ENCODE data around the gene JAG2.
"Not testable (repeated sequence)": the region's sequence is repeated elsewhere in the genome, so short reads cannot be mapped to it uniquely, and the experiment has no call there.

Gene JAG2

DNA sequence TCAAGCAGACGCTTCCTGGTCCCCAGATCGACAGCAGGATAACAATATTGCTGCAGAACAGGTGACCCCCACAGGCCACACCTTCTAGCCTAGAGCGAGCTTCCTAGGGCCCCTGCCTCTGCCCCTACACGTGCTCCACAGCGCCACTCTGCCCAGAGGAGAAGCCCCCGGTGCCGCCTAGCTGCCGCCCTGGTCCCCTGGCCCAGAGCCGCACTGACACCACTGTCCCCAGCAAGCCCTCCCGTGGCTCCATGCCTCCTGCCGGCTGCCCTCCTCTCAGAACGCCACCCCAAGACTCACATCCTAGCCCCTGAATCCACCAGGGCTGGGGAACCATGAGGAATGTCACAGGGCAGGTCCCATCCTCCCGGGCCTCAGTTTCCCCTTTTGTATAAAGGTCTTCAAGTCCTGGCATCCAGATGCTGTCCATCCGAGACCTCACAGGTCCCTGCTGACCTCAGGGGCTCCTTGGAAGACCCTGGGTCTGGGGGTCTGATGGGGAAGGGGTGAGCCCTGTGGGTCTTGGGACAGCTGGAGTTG lies 31.0 kb downstream of the JAG2 start:
- no peak for DNase-seq

- no peak for DNase-seq
These were observed 31.9 kb downstream of the JAG2 start for GRCh38 chr14:105136401-105137322.

- DNase-seq: no peak
These were observed 32.7 kb downstream of the JAG2 start for GRCh38 chr14:105135700-105136395.

- no peak for DNase-seq
These were observed 35.5 kb downstream of the JAG2 start for GRCh38 chr14:105132921-105133654.

DNA sequence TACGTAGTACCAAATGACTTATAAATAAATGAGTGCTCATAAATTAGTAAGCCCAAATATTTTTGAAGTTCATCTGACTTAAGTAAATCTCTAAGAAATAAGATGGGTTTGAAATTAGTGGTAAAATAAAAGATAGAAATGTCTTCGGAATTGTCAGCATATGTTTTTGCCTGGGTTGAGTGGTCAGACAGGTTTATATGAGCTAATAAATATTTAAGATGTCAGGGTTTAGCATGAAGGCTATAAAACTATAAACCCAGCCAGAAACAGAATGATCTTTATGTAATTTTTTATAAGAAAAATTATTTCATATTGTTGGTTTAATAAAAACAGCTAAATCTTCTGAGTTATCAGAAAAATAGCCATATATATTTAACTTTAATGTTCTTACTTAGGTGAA lies 37.3 kb downstream of the JAG2 start:
- no peak for DNase-seq

- DNase-seq: no peak
These were observed 40.5 kb downstream of the JAG2 start for GRCh38 chr14:105128059-105128458.

DNA sequence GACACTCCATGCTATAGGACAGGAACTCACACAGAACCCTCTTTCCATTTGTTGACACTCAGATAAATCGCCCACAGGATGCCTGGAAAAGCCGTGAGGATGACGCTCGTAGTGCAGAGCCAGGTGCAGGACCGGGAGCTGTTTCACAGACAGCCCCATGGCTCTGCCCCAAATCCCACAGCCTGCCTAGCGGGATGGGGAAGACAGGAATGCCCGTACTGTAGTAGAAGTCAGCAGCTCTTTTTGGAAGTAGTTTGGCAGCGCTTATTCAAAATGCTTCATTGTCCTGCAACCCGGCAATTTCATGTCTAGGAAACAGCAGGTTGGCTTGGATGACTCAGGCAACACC lies 41.6 kb downstream of the JAG2 start:
- DNase-seq: no peak

GRCh38 chr14:105126126-105126980 lies 42.2 kb downstream of the JAG2 start:
- no peak for DNase-seq

- DNase-seq: no peak
These were observed 43.8 kb downstream of the JAG2 start for GRCh38 chr14:105124823-105125222.

DNA sequence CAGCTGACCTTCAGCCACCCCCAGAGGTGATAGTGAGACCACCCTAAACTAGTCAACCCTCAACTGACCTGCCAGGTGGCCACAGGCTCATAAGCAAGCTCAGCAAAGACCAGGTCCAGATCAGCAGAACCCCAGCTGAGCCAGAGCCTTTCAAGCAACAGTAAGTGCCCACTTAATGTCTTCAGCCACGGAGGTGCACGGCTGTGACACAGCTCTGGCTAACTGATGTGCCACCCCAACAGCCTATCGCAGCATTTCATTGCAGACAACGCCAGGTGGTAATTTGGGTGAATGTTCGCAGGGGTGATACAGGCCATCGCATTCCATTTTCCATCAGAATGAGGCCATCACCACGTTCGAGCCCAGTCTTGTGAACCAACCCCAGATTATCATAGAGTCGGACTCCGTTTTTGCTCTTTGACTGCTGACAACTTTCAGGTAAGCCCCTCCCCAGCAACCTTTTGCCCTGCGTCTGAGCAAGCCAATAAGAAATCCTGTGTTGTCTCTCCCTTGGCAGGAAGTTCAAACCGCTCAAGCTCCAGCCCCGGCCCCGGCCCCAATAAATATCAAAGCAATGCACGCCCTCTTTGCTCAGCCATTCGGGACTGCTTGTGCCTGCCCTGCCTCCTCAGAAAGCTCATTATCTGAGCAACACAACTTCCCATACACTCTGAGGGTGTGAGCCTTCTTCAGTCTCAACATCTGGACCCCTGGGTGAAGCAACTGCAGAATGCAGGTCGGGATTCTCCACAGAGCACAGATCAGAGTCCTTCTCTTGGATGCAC lies 44.4 kb downstream of the JAG2 start:
- DNase-seq: no peak

- DNase-seq: no peak
These were observed 45.4 kb downstream of the JAG2 start for GRCh38 chr14:105123064-105123665.

- no peak for DNase-seq
These were observed 48.5 kb downstream of the JAG2 start for GRCh38 chr14:105120056-105120455.

GRCh38 chr14:105119408-105120025 lies 49.1 kb downstream of the JAG2 start:
- no peak for DNase-seq

GRCh38 chr14:105118646-105119407 lies 49.7 kb downstream of the JAG2 start:
- DNase-seq: no peak

DNA sequence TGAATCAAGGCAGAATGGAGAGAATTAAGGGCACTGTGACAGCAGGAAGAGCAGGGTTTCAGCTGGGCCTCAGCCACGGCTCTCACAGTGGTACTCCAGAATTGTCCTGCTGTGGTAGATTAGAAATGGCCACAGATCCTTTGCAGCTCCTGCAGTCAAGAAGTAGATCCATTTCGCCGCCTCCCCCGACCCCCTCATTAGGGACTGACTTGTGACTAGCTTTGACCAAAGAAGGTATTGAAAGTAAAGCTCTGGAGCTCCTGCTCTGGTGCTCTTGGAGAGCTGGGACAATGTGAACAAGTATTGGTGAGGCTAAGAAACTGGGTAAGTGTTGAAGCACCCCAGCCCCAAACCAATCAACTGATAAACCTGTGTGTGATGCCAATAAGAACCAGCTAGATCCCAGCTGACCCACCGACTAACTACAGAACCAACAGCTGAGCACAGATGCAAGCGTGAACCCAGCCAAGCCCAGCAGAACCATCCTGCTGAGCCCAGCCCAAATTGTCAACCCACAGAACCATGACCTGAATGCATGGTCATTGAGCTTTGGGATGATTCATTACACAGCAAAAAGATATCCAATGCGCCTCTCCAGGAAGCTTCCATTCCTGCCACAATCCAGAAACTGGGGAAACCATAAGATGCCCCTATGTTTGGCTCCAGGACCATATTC lies 50.7 kb downstream of the JAG2 start:
- DNase-seq: no peak

DNA sequence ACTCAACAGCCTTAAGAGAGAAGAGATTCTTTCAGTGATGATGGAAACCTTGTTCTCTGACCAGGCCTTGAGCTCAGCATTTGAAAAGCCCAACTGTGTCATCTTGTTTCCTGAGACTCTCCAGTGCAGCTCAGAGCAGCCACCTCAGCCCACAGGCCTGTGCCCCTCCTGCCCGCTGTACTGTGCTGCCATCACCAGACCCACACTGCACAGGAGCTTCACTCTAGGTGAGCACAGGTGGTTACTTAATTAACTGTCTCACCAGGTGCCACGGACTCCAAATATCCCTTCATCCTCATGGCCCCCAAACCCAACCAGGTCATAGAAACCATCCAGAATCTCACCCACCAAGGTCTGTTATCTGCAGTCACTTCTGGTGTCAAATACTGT lies 51.3 kb downstream of the JAG2 start:
- no peak for DNase-seq

- DNase-seq: no peak
These were observed 51.9 kb downstream of the JAG2 start for GRCh38 chr14:105116451-105117256.

GRCh38 chr14:105109243-105109642 lies 59.3 kb downstream of the JAG2 start:
- not testable (repeated sequence) for DNase-seq
